Loucy (cell line): ENCODE data around the gene C8B.

Source experiments
- H2AFZ ChIP-seq: fragments of 200-600 bp; sonication (generic); 2 replicates; pipeline ENCODE4 v1.6.0; 2016; ENCODE audit warnings: antibody characterized with exemption, mild to moderate bottlenecking, low read length, moderate library complexity
- H3F3A ChIP-seq: fragments of 200-600 bp; 2 replicates; pipeline ENCODE4 v1.6.0; 2016; ENCODE audit warnings: antibody characterized with exemption, low read depth, mild to moderate bottlenecking
- H3K27me3 ChIP-seq: fragments of 200-600 bp; sonication (generic); 2 replicates; pipeline ENCODE4 v1.6.1; 2014; ENCODE audit warnings: low read length, mild to moderate bottlenecking; ENCODE audit not compliant: insufficient read depth, poor library complexity, severe bottlenecking
- H3K36me3 ChIP-seq: fragments of 200-600 bp; sonication (generic); 2 replicates; pipeline ENCODE4 v1.6.1; 2016; ENCODE audit warnings: low read length; ENCODE audit not compliant: insufficient read depth
- H3K4me1 ChIP-seq: fragments of 200-600 bp; sonication (generic); 2 replicates; pipeline ENCODE4 v1.5.1; 2014; ENCODE audit warnings: low read length, mild to moderate bottlenecking; ENCODE audit not compliant: insufficient read depth, poor library complexity, severe bottlenecking
- H3K4me2 ChIP-seq: fragments of 200-600 bp; sonication (generic); 2 replicates; pipeline ENCODE4 v1.6.0; 2014; ENCODE audit warnings: antibody characterized with exemption, low read length, low read depth, mild to moderate bottlenecking; ENCODE audit not compliant: poor library complexity, severe bottlenecking
- H3K4me3 ChIP-seq: fragments of 200-600 bp; sonication (generic); 2 replicates; pipeline ENCODE4 v1.5.1; 2014; ENCODE audit warnings: low read length, mild to moderate bottlenecking, mixed read lengths; ENCODE audit not compliant: poor library complexity, severe bottlenecking
- H3K79me2 ChIP-seq: fragments of 200-600 bp; sonication (generic); 2 replicates; pipeline ENCODE4 v1.6.1; 2014; ENCODE audit warnings: low read length; ENCODE audit not compliant: insufficient read depth
- H3K9ac ChIP-seq: fragments of 200-600 bp; sonication (generic); 2 replicates; pipeline ENCODE4 v1.6.0; 2014; ENCODE audit warnings: mild to moderate bottlenecking, low read depth, low read length, moderate library complexity; ENCODE audit not compliant: poor library complexity, severe bottlenecking
- H3K9me2 ChIP-seq: fragments of 200-600 bp; sonication (generic); replicated peaks from 2 replicates; pipeline ENCODE4 v1.6.1; 2016; ENCODE audit warnings: low read depth, low read length, mixed read lengths
- H3K9me3 ChIP-seq: fragments of 200-600 bp; sonication (generic); 2 replicates; pipeline ENCODE4 v1.6.1; 2014; ENCODE audit warnings: mild to moderate bottlenecking, antibody characterized with exemption, low read length, low read depth; ENCODE audit not compliant: insufficient read depth
- H4K20me1 ChIP-seq: fragments of 200-600 bp; sonication (generic); 2 replicates; pipeline ENCODE4 v1.6.0; 2014; ENCODE audit warnings: antibody characterized with exemption, low read length, mild to moderate bottlenecking; ENCODE audit not compliant: insufficient read depth, poor library complexity, severe bottlenecking
- CTCF ChIP-seq: fragments of 200-600 bp; sonication (generic); conservative IDR thresholded peaks from 2 replicates; pipeline ENCODE4 v1.5.1; 2014; ENCODE audit warnings: mild to moderate bottlenecking, antibody characterized with exemption, low read length
- EZH2phosphoT487 ChIP-seq: fragments of 200-600 bp; IDR thresholded peaks from 2 replicates; pipeline ENCODE4 v1.6.1; 2018; ENCODE audit warnings: antibody characterized with exemption, mild to moderate bottlenecking, moderate library complexity, borderline replicate concordance

C8B gene

GRCh38 chr1:56940039-56940438 is 25.8 kb downstream of the C8B start:
- Histone ChIP-seq H3K4me2 (no peak overlapping the region), H2AFZ (no peak overlapping the region), H3K27me3 (no peaks in the 10 kb centered on the region), H3F3A (no peaks in the 10 kb centered on the region), H3K79me2 (no peaks in the 10 kb centered on the region), H3K9me3 (no peaks in the 10 kb centered on the region), H3K36me3 (no peaks in the 10 kb centered on the region), H3K4me3 (no peak overlapping the region), H4K20me1 (no peaks in the 10 kb centered on the region), H3K9ac (no peak overlapping the region), H3K4me1 (no peaks in the 10 kb centered on the region), H3K9me2 (no peaks in the 10 kb centered on the region)
- TF ChIP-seq EZH2phosphoT487 (no peak), CTCF (no peak)

GRCh38 chr1:56939209-56939608 is 26.6 kb downstream of the C8B start:
- H3K9ac ChIP-seq = no peak overlapping the region
- no peaks in the 10 kb centered on the region for H4K20me1 ChIP-seq
- no peak overlapping the region for H3K4me3 ChIP-seq
- H3K27me3 ChIP-seq = no peaks in the 10 kb centered on the region
- H3K9me2 ChIP-seq = no peaks in the 10 kb centered on the region
- H3K36me3 ChIP-seq = no peaks in the 10 kb centered on the region
- H3K9me3 ChIP-seq = no peaks in the 10 kb centered on the region
- TF ChIP-seq EZH2phosphoT487 (no peak), CTCF (no peak)
- no peaks in the 10 kb centered on the region for H3K79me2 ChIP-seq
- no peaks in the 10 kb centered on the region for H3F3A ChIP-seq
- H3K4me1 ChIP-seq = no peaks in the 10 kb centered on the region
- no peak overlapping the region for H3K4me2 ChIP-seq
- H2AFZ ChIP-seq = no peak overlapping the region

GRCh38 chr1:56938646-56939045 is 27.2 kb downstream of the C8B start:
- Histone ChIP-seq H3K9me2 (no peaks in the 10 kb centered on the region), H3K9me3 (no peaks in the 10 kb centered on the region), H2AFZ (no peak overlapping the region), H3K27me3 (no peaks in the 10 kb centered on the region), H3K36me3 (no peaks in the 10 kb centered on the region), H4K20me1 (no peaks in the 10 kb centered on the region), H3K9ac (no peak overlapping the region), H3K79me2 (no peaks in the 10 kb centered on the region), H3K4me2 (no peak overlapping the region), H3K4me3 (no peak overlapping the region), H3K4me1 (no peaks in the 10 kb centered on the region), H3F3A (no peaks in the 10 kb centered on the region)
- no peak for TF ChIP-seq CTCF
- TF ChIP-seq EZH2phosphoT487 = no peak
